ENCODE measurements around the gene THOC6. TPM values are rescaled to one million over a fixed set of nuclear protein-coding genes. Genes with fewer than 3 reads are reported as not detected.
A peak's percentile ranks its signal among the peaks of the same experiment; 100 is the strongest.

THOC6 gene
- total RNA-seq, 1 experiment from 2014 or later: 43.5 TPM

GRCh38 chr16:2991566-2992261 lies 32.1 kb upstream of the THOC6 start:
- no peak for DNase-seq (ENCODE audit: low spot score)

- DNase-seq (ENCODE audit: low spot score): no peak
Observed at GRCh38 chr16:2992383-2993081, 31.3 kb upstream of the THOC6 start.

DNA sequence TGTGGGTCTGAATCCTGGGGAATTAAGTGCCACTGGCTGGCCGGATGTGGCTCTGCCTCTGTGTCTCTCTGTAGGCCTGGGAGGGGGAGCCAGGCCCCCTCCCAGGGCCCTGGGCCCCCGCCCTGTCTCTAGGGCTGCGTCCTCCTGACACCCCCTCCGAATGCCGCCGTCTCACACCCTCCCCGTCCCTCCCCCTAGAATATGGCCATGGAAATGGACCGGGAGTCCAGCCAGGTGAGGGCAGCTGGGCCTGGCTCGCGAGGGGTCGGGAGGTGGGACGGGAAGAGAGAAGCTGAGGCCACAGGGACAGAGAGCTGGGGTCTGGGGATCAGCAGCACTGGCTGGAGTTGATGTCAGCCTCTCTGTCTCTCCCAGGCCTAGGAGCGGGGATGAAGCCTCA lies 27.5 kb upstream of the THOC6 start:
- no peak for DNase-seq (ENCODE audit: low spot score)

GRCh38 chr16:2999929-3000328 lies 23.9 kb upstream of the THOC6 start:
- no peak for DNase-seq (ENCODE audit: low spot score)

- DNase-seq (ENCODE audit: low spot score): no peak
Observed at GRCh38 chr16:3000540-3000939, 23.3 kb upstream of the THOC6 start.

DNA sequence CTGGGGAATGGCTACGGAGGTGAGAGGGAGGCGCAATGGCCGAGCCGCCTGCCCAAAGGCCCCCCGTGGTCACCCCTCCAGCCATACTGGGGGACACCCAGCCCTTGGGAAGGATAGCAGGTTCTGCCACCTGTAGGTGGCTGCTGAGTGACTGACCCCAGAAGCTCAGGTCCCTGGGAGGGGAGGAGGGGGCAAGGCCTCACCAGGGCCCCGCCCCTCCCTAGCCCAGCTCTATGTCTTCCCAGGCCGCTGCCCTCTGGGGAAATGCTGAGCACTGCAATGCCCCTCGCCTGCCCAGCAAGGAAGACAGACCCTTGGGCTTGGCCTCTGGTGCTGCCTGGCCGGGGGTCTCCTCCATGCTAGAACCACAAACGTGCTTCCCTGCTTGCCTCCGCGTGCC lies 22.5 kb upstream of the THOC6 start:
- DNase-seq (ENCODE audit: low spot score): no peak

GRCh38 chr16:3003582-3004270 lies 20.1 kb upstream of the THOC6 start:
- peak; percentile 98 for DNase-seq (ENCODE audit: low spot score)

GRCh38 chr16:3004319-3004718 lies 19.5 kb upstream of the THOC6 start:
- DNase-seq (ENCODE audit: low spot score): no peak

DNA sequence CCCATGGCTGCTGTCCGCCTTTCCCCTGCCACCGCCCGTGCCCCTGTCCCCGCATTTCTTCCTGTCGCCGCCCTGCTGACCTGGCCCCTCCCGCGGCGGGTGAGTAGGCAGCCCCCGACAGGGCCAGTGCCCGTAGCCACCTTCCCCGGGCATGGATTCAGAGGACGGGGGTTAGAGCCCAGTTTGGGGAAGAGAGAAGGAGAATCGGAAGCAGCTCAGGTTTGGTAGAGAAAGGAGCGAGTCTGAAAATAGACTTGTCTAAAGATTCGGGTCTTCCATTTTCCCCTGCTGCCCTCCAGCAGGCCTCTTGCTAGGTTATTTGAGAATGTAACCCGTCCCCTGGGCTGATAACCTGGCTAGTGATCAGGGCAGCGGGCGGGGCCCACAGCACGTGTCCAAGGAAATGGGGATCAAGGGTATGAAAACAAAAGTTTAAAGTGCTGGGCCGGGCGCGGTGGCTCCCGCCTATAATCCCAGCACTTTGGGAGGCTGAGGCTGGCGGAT lies 19.0 kb upstream of the THOC6 start:
- DNase-seq (ENCODE audit: low spot score): no peak

GRCh38 chr16:3007059-3007956 lies 16.5 kb upstream of the THOC6 start:
- no peak for DNase-seq (ENCODE audit: low spot score)

DNA sequence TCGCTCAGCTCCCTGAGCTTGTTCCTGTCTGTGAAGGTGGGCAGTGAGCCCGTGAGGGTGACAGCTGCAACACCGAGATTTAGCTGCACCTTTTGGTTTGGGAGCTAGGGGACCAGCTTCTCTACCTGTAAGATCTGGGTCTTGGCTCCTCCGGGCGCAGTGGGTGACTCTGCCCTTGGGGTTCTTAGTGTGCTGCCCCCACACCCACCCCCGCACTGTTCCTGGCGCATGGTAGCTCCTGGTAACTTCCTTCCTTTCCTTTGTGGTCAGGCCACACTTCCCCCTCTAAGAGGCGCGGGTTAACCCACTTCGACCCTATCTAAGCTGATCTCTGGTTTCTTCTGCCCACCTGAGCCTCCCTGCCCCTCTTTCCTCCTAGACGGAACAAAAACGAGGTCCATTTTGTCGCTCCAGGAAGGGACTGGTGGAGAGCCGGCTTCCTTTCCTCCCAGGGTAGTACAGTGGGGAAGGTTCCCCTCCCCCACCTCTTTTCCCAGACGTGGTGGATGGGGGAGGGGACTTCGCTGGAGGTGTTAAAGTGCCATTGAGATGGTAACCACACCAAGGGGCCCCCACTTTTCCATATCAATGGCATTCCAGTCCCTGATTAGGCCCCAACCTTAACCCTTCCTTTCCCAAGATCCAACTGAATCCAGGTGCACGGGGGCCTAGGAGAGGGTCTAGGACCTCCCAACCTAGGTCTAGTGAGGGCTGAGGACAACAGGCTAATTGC lies 15.7 kb upstream of the THOC6 start:
- no peak for DNase-seq (ENCODE audit: low spot score)

- DNase-seq (ENCODE audit: low spot score): no peak
Observed at GRCh38 chr16:3008690-3009037, 15.2 kb upstream of the THOC6 start.

DNA sequence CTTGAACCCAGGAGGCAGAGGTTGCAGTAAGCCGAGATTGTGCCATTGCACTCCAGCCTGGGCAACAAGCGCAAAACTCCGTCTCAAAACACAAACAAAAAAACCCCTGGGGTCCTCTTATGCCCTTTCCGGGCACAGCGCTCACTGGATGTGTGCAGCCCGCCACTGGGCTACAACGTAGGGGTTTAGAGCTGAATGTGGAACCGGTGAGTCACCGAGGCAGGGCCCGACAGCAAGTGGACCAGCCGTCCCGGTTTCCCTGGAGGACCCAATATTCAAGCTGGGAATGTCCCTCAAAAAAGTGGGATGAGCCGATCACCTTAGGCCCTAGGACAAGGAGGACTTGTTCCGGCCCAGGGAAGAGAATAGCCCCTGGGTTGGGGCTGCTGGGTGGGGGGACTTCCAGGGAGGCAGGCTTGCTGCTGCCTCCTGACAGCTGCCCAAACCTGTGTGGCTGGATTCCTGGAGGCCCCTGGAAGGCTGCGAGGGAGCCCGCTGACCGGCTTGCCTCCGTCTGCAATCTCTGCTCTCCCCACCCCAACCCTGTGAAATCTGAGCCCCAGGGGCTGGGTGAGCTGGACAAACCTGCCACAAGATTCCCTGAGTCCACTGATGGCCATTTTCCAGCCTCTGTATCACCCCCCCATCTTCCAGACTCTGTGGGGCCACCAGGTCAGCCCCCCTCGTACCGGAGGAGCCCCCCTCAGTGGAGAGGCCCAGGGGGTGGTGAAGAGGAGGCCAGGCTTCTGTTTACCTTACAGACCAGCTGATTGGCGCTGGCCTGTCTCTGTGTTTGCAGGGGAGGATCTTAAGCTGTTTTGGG lies 14.1 kb upstream of the THOC6 start:
- DNase-seq (ENCODE audit: low spot score): no peak

DNA sequence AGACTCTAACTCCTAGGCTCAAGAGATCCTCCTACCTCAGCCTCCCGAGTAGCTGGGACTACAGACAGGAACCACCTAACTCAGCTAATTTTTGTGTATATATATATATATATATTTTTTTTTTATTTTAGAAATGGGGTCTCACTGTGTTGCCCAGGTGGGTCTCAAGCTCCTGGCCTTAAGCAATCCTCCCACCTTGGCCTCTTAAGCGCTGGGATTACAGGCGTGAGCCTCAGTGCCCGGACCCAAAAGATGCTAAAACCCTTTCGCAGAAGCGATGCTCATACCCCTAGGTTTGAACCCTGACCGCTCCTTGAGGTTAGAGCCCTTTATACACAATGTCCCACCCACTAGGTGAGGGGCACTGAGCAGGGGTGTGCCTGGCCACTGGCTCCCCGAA lies 13.3 kb upstream of the THOC6 start:
- DNase-seq (ENCODE audit: low spot score): no peak

DNA sequence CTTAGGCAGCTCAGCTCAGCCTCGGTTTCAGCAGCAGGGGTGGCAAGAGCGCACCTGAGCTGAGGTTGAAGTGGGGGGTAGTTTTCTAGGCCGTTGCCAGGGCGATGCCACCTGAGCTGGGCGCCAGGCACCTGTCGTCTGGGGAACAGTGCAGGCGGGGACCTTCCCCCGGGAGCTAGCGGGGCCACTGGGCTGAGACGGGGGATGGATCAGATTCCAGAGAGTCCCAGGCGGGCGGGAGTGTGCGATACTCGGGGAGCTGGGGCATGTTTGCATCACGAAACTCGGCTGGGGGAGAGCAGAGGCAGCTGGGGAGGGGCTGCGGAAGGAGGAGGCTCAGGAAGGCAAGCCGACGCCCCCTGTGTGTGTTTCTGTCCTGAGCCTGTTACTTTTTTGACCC lies 11.6 kb upstream of the THOC6 start:
- DNase-seq (ENCODE audit: low spot score): no peak

DNA sequence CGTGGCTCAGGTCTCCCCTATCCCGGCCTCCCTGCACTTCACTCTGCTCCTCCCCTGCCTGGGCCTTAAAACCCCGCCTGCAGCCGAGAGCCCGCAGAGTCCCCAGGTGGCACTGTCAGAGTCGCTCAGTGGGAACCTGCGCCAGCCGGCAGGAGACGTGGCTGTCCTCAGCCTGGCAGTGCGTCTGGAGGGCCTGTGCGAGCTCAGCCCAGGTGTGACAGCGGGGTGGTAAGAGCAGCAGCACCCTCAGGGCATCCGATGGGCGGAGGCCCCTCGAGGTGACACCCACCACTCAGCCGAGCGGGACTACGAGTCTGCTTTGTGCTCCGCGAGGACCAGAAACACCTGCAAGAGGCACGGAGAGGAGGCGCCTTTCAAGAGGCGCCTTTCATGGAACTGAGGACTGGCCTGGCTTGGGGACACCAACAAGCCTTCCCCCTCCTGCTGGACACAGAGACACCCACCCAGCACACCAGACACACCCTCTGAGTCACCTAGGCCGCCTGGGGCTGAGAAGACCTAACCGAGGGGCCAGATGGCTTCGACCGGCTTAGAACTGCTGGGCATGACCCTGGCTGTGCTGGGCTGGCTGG lies 10.9 kb upstream of the THOC6 start, which contains the start of gene CLDN9:
TSS of gene CLDN9 (plus strand) at position 96 of the 593 bp plus-strand sequence. CDS start at position 536, 440 bp downstream.
- DNase-seq (ENCODE audit: low spot score): no peak

GRCh38 chr16:3013491-3013951 lies 10.3 kb upstream of the THOC6 start:
- no peak for DNase-seq (ENCODE audit: low spot score)

GRCh38 chr16:3013998-3014690 lies 9.7 kb upstream of the THOC6 start:
- no peak for DNase-seq (ENCODE audit: low spot score)

GRCh38 chr16:3014971-3015370 lies 8.9 kb upstream of the THOC6 start:
- no peak for DNase-seq (ENCODE audit: low spot score)

Measured in H4 (cell line).